ENCODE measurements around the gene GSX2. TPM values are rescaled to one million over a fixed set of nuclear protein-coding genes. Genes with fewer than 3 reads are reported as not detected.
A peak's percentile ranks its signal among the peaks of the same experiment; 100 is the strongest.

Gene GSX2
- total and polyA plus RNA-seq, 5 donors: not detected

GRCh38 chr4:54144199-54144598 is 44.2 kb downstream of the GSX2 start:
- intact Hi-C loops (cut with DNase I): no loop called here
- H3K9me3 ChIP-seq (ENCODE audit: control insufficient read depth, low read length): no peaks in the 10 kb centered on the region
- peaks cover 2% of the 10 kb centered on the region for H3K4me1 ChIP-seq (ENCODE audit: control insufficient read depth, insufficient read depth, low read length)
- H3K27me3 ChIP-seq (ENCODE audit: control insufficient read depth, insufficient read depth): no peaks in the 10 kb centered on the region
- H3K27ac ChIP-seq (ENCODE audit: low read length): no peak overlapping the region
- no peak overlapping the region for H3K4me3 ChIP-seq (ENCODE audit: low read length)
- WGBS: 90% methylated on average over 2 of the region's 2 CpGs
- ATAC-seq: no peak
- DNase-seq: no peak

GRCh38 chr4:54144661-54145171 is 44.8 kb downstream of the GSX2 start:
- DNase-seq (no peak), ATAC-seq (no peak)
- Histone ChIP-seq H3K27me3 (ENCODE audit: control insufficient read depth, insufficient read depth) (no peaks in the 10 kb centered on the region), H3K9me3 (ENCODE audit: control insufficient read depth, low read length) (no peaks in the 10 kb centered on the region), H3K27ac (ENCODE audit: low read length) (no peak overlapping the region), H3K4me3 (ENCODE audit: low read length) (no peak overlapping the region), H3K4me1 (ENCODE audit: control insufficient read depth, insufficient read depth, low read length) (no peaks in the 10 kb centered on the region)
- 89% methylated on average over 5 of the region's 5 CpGs for WGBS
- intact Hi-C loops (cut with DNase I): no loop called here

- intact Hi-C loops (cut with DNase I): no loop called here
- DNase-seq (no peak), ATAC-seq (no peak)
- Histone ChIP-seq H3K9me3 (ENCODE audit: control insufficient read depth, low read length) (no peaks in the 10 kb centered on the region), H3K4me1 (ENCODE audit: control insufficient read depth, insufficient read depth, low read length) (no peaks in the 10 kb centered on the region), H3K4me3 (ENCODE audit: low read length) (no peak overlapping the region), H3K27ac (ENCODE audit: low read length) (no peak overlapping the region), H3K27me3 (ENCODE audit: control insufficient read depth, insufficient read depth) (no peaks in the 10 kb centered on the region)
- 90% methylated on average over 4 of the region's 4 CpGs for WGBS
These were observed 46.2 kb downstream of the GSX2 start for GRCh38 chr4:54146139-54146538.

- Histone ChIP-seq H3K4me1 (ENCODE audit: control insufficient read depth, insufficient read depth, low read length) (no peaks in the 10 kb centered on the region), H3K27me3 (ENCODE audit: control insufficient read depth, insufficient read depth) (no peaks in the 10 kb centered on the region), H3K4me3 (ENCODE audit: low read length) (no peak overlapping the region), H3K27ac (ENCODE audit: low read length) (no peak overlapping the region), H3K9me3 (ENCODE audit: control insufficient read depth, low read length) (no peaks in the 10 kb centered on the region)
- intact Hi-C loops (cut with DNase I): no loop called here
- peak in 1 of 2 donors; percentile 21 for ATAC-seq
- 69% methylated on average over 46 of the region's 46 CpGs for WGBS
- DNase-seq: peak in 2 of 3 donors; percentile 41 to 42
These were observed 49.4 kb downstream of the GSX2 start for GRCh38 chr4:54149323-54149722.

Other genes starting within 250 kb of the GSX2 start
- gene CHIC2, start 35.6 kb upstream of the GSX2 start, total RNA-seq: 10 to 100 TPM; 11.1 to 18.1 (median 13.3) TPM
- gene CHIC2, start 35.6 kb upstream of the GSX2 start, polyA plus RNA-seq: 10.4 TPM
- 10 to 100 TPM; 43.7 to 76.7 (median 73.6) TPM for gene PDGFRA, start 129.1 kb downstream of the GSX2 start, total RNA-seq
- 15.1 TPM for gene PDGFRA, start 129.1 kb downstream of the GSX2 start, polyA plus RNA-seq

Data from right cardiac atrium (tissue), 5 donors.